ENCODE measurements around the gene RPL13.
A peak's percentile ranks its signal among the peaks of the same experiment; 100 is the strongest.

The RPL13 gene

GRCh38 chr16:89560378-89561141 is at the start of gene RPL13:
TSS of gene RPL13 (plus strand) at chr16:89560682. CDS start at chr16:89560960, 278 bp downstream.
- peak; percentile 92 to 94 for DNase-seq

GRCh38 chr16:89511374-89511773 is 49.1 kb upstream of the RPL13 start:
- peak in 1 of 2 donors; percentile 20 for DNase-seq

GRCh38 chr16:89512453-89512852 is 48.0 kb upstream of the RPL13 start:
- no peak for DNase-seq

- no peak for DNase-seq
Observed at GRCh38 chr16:89517128-89517527, 43.4 kb upstream of the RPL13 start.

GRCh38 chr16:89519881-89520280 is 40.6 kb upstream of the RPL13 start:
- no peak for DNase-seq

- DNase-seq: no peak
Observed at GRCh38 chr16:89522287-89522686, 38.2 kb upstream of the RPL13 start.

- DNase-seq: no peak
Observed at GRCh38 chr16:89523680-89524344, 36.7 kb upstream of the RPL13 start.

- no peak for DNase-seq
Observed at GRCh38 chr16:89525146-89525913, 35.2 kb upstream of the RPL13 start.

- DNase-seq: no peak
Observed at GRCh38 chr16:89529097-89529496, 31.4 kb upstream of the RPL13 start.

- DNase-seq: no peak
Observed at GRCh38 chr16:89530401-89531381, 29.8 kb upstream of the RPL13 start.

GRCh38 chr16:89531821-89532526 is 28.5 kb upstream of the RPL13 start:
- DNase-seq: no peak

- DNase-seq: peak; percentile 89
Observed at GRCh38 chr16:89534252-89534756, 26.2 kb upstream of the RPL13 start.

GRCh38 chr16:89536371-89536770 is 24.1 kb upstream of the RPL13 start:
- DNase-seq: no peak

- DNase-seq: no peak
Observed at GRCh38 chr16:89536886-89537548, 23.5 kb upstream of the RPL13 start.

GRCh38 chr16:89537549-89537925 is 22.9 kb upstream of the RPL13 start:
- no peak for DNase-seq

GRCh38 chr16:89538286-89538685 is 22.2 kb upstream of the RPL13 start:
- no peak for DNase-seq

- DNase-seq: no peak
Observed at GRCh38 chr16:89540557-89540956, 19.9 kb upstream of the RPL13 start.

- no peak for DNase-seq
Observed at GRCh38 chr16:89541792-89542191, 18.7 kb upstream of the RPL13 start.

- DNase-seq: no peak
Observed at GRCh38 chr16:89544113-89544512, 16.4 kb upstream of the RPL13 start.

- DNase-seq: no peak
Observed at GRCh38 chr16:89544713-89545043, 15.8 kb upstream of the RPL13 start.
